GM23338 (cell line): ENCODE measurements around the gene REC8. TPM values are rescaled to one million over a fixed set of nuclear protein-coding genes. Genes with fewer than 3 reads are reported as not detected.

Experiments
- ATAC-seq: fragments of 200-7000 bp; cut with Tn5 transposase; 3 replicates; pipeline ENCODE4 v1.9.1; 2020
- DNase-seq: peaks from one replicate; pipeline ENCODE4 v3.0.0-alpha.2; 2015; ENCODE audit warnings: low spot score
- H2AFZ ChIP-seq: fragments of 200-600 bp; sonication (generic); 2 replicates; pipeline ENCODE4 v1.8.0; 2016; ENCODE audit warnings: antibody characterized with exemption, mild to moderate bottlenecking, moderate library complexity
- H3F3A ChIP-seq: fragments of 200-600 bp; sonication (generic); replicated peaks from 2 replicates; pipeline ENCODE4 v1.8.0; 2017; ENCODE audit warnings: antibody characterized with exemption, mixed run types, low read depth
- H3K27ac ChIP-seq: fragments of 200-600 bp; sonication (generic); 2 replicates; pipeline ENCODE4 v1.6.1; 2016; ENCODE audit warnings: low read depth
- H3K27me3 ChIP-seq: fragments of 200-600 bp; sonication (generic); 2 replicates; pipeline ENCODE4 v1.8.0; 2016; ENCODE audit warnings: mild to moderate bottlenecking, mixed run types, moderate library complexity; ENCODE audit not compliant: insufficient read depth
- H3K36me3 ChIP-seq: fragments of 200-600 bp; sonication (generic); 2 replicates; pipeline ENCODE4 v1.8.0; 2016; ENCODE audit warnings: mild to moderate bottlenecking; ENCODE audit not compliant: insufficient read depth
- H3K4me1 ChIP-seq: fragments of 200-600 bp; sonication (generic); 2 replicates; pipeline ENCODE4 v1.8.0; 2016; ENCODE audit warnings: mild to moderate bottlenecking, moderate library complexity; ENCODE audit not compliant: insufficient read depth
- H3K4me2 ChIP-seq: fragments of 200-600 bp; sonication (generic); 2 replicates; pipeline ENCODE4 v1.7.1; 2017; ENCODE audit warnings: mixed run types
- H3K4me3 ChIP-seq: fragments of 200-600 bp; sonication (generic); 2 replicates; pipeline ENCODE4 v1.6.1; 2016; ENCODE audit warnings: mixed run types
- H3K79me2 ChIP-seq: fragments of 200-600 bp; sonication (generic); replicated peaks from 2 replicates; pipeline ENCODE4 v1.8.0; 2017; ENCODE audit warnings: mild to moderate bottlenecking; ENCODE audit not compliant: insufficient read depth
- H3K9me2 ChIP-seq: fragments of 200-600 bp; sonication (generic); 2 replicates; pipeline ENCODE4 v1.8.0; 2017; ENCODE audit not compliant: insufficient read depth
- H4K20me1 ChIP-seq: fragments of 200-600 bp; sonication (generic); replicated peaks from 2 replicates; pipeline ENCODE4 v1.8.0; 2017; ENCODE audit warnings: mild to moderate bottlenecking; ENCODE audit not compliant: insufficient read depth
- H3K27ac Mint-ChIP-seq: 2 replicates; pipeline ENCODE4 v1.8.0; 2020; ENCODE audit warnings: inconsistent platforms, mild to moderate bottlenecking, moderate library complexity, mixed read lengths
- H3K27me3 Mint-ChIP-seq: 3 replicates; pipeline ENCODE4 v1.8.0; 2022; ENCODE audit warnings: low read depth, mild to moderate bottlenecking, moderate library complexity, mixed read lengths, inconsistent platforms; ENCODE audit not compliant: insufficient read depth, poor library complexity
- H3K36me3 Mint-ChIP-seq: 3 replicates; pipeline ENCODE4 v1.8.0; 2021; ENCODE audit warnings: low read depth, mild to moderate bottlenecking, inconsistent platforms, moderate library complexity, mixed read lengths
- H3K4me1 Mint-ChIP-seq: 3 replicates; pipeline ENCODE4 v1.8.0; 2020; ENCODE audit warnings: mild to moderate bottlenecking, inconsistent platforms, mixed read lengths
- H3K4me3 Mint-ChIP-seq: 3 replicates; pipeline ENCODE4 v1.8.0; 2021; ENCODE audit warnings: moderate library complexity, mild to moderate bottlenecking, inconsistent platforms, mixed read lengths
- H3K9me3 Mint-ChIP-seq: 3 replicates; pipeline ENCODE4 v1.8.0; 2020; ENCODE audit warnings: moderate library complexity, mild to moderate bottlenecking, inconsistent platforms, mixed read lengths
- CREB1 ChIP-seq: fragments of 250-450 bp; sonication (Bioruptor Pico); IDR thresholded peaks from 2 replicates; pipeline ENCODE4 v1.5.0; 2020; ENCODE audit warnings: low read depth, mild to moderate bottlenecking, moderate library complexity
- EZH2 ChIP-seq: fragments of 200-600 bp; sonication (generic); IDR thresholded peaks from one replicate; pipeline ENCODE4 v1.8.0; 2017; ENCODE audit warnings: antibody characterized with exemption, mild to moderate bottlenecking, low read depth; ENCODE audit not compliant: unreplicated experiment
- EZH2phosphoT487 ChIP-seq: fragments of 200-600 bp; sonication (generic); IDR thresholded peaks from one replicate; pipeline ENCODE4 v1.8.1; 2018; ENCODE audit warnings: antibody characterized with exemption; ENCODE audit not compliant: unreplicated experiment
- JUNB ChIP-seq: IDR thresholded peaks from one replicate; pipeline ENCODE4 v1.6.1; 2016; ENCODE audit warnings: antibody characterized with exemption; ENCODE audit not compliant: unreplicated experiment
- NANOG ChIP-seq: IDR thresholded peaks from 2 replicates; pipeline ENCODE4 v1.6.1; 2016; ENCODE audit warnings: antibody characterized with exemption, borderline replicate concordance
- POLR2AphosphoS5 ChIP-seq: IDR thresholded peaks from 2 replicates; pipeline ENCODE4 v1.6.1; 2016; ENCODE audit warnings: antibody characterized with exemption, low read depth
- STAT1 ChIP-seq: IDR thresholded peaks from one replicate; pipeline ENCODE4 v1.6.1; 2016; ENCODE audit warnings: antibody characterized with exemption; ENCODE audit not compliant: unreplicated experiment
- ZNF114 ChIP-seq: fragments of 250-450 bp; sonication (Bioruptor Pico); IDR thresholded peaks from 2 replicates; pipeline ENCODE4 v1.5.0; 2020; ENCODE audit warnings: mild to moderate bottlenecking, moderate library complexity
- ZNF331 ChIP-seq: fragments of 250-450 bp; sonication (Bioruptor Pico); IDR thresholded peaks from 2 replicates; pipeline ENCODE4 v1.5.0; 2020; ENCODE audit warnings: low read depth, mild to moderate bottlenecking, moderate library complexity
- polyA plus RNA-seq: library from polyadenylated mRNA; unstranded; fragments of >200 nt; fragmentation: Nextera tagmentation; extraction: Ambion mirVana; gene quantifications from 2 replicates; pipeline ENCODE4 v1.2.1, GENCODE V29; 2016
- total RNA-seq: library from RNA; depleted of rRNA; stranded (reverse); fragments of >200 nt; shearing (Covaris generic); gene quantifications from 2 replicates; pipeline ENCODE4 v1.2.3, GENCODE V29; 2014
- TF ChIP-seq, protein P1 (sequence below), 2 experiments: fragments of 200-600 bp in 1 of 2; sonication (generic) in 1 of 2; conservative IDR thresholded peaks; 2 replicates each; pipeline versions ENCODE4 v1.5.1 to v1.6.1; 2016 to 2017; ENCODE audit warnings: antibody characterized with exemption in 2 of 2, low read depth in 2 of 2, mild to moderate bottlenecking in 2 of 2, moderate library complexity in 1 of 2
- TF ChIP-seq, protein P2 (sequence below): IDR thresholded peaks from 2 replicates; pipeline ENCODE4 v1.6.1; 2016; ENCODE audit warnings: antibody characterized with exemption
- TF ChIP-seq, protein P3 (sequence below): IDR thresholded peaks from one replicate; pipeline ENCODE4 v1.6.1; 2018; ENCODE audit warnings: antibody characterized with exemption; ENCODE audit not compliant: unreplicated experiment
- TF ChIP-seq, protein P4 (sequence below): fragments of 250-450 bp; sonication (Bioruptor Pico); IDR thresholded peaks from 2 replicates; pipeline ENCODE4 v1.5.0; 2020; ENCODE audit warnings: mild to moderate bottlenecking, moderate library complexity

The REC8 gene
- total and polyA plus RNA-seq, 2 experiments from 2014 or later = 25.7 to 36.8 TPM

DNA sequence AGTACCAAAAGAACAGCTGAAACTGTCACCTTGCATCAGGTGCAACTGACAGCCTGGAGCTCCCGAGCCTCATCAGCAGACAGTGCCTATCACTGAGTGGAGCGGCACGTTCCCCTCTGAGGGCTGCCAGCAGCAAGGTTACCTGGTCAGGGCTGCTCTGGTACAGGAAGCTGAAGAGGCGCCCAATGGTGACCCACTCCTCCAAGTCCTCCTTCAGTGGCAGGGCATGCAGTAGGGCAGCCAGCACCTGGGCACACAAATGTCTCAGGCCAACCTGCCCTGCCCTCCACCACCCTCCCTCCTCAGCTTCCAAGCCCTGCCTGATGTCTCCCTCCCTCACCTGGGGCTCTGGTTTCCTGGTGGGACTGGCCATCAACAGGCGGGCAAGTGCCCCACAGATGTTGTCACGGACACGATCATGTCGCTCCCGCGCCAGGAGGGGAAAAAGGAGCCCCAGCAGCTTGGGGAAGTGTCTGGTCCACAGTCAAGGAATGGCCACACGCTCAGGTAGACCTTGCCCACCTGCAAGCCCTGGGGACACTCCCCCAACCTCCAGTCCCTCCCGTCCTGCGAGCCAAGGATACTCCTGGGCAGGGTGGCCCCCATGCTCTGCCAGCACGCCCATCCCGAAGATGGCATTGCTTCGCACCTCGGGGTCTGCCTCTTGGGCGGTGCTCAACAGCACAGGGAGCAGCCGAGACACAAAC is 9.6 kb downstream of the REC8 start:
- H3K9me3 Mint-ChIP-seq = peaks cover 3% of the 10 kb centered on the region; the same call in 2 of the 3 replicates
- H2AFZ ChIP-seq = no peak overlapping the region
- no peak overlapping the region for H3K27ac ChIP-seq

More for the DNA sequence above, 9.6 kb downstream of the REC8 start:
- H3K79me2 ChIP-seq = no peaks in the 10 kb centered on the region
- Mint-ChIP-seq H3K27me3 (peaks cover 34% of the 10 kb centered on the region), H3K4me3 (no peak overlapping the region), H3K36me3 (peaks cover 79% of the 10 kb centered on the region), H3K27ac (no peak overlapping the region), H3K4me1 (no peaks in the 10 kb centered on the region)
- H3K4me3 ChIP-seq = no peak overlapping the region
- TF ChIP-seq POLR2AphosphoS5 (no peak), NANOG (no peak), JUNB (no peak), STAT1 (no peak), EZH2 (no peak), EZH2phosphoT487 (no peak), ZNF114 (CRISPR knock-in tag) (no peak), ZNF331 (CRISPR knock-in tag) (no peak), CREB1 (CRISPR knock-in tag) (no peak)
- TF ChIP-seq, protein P1, sequence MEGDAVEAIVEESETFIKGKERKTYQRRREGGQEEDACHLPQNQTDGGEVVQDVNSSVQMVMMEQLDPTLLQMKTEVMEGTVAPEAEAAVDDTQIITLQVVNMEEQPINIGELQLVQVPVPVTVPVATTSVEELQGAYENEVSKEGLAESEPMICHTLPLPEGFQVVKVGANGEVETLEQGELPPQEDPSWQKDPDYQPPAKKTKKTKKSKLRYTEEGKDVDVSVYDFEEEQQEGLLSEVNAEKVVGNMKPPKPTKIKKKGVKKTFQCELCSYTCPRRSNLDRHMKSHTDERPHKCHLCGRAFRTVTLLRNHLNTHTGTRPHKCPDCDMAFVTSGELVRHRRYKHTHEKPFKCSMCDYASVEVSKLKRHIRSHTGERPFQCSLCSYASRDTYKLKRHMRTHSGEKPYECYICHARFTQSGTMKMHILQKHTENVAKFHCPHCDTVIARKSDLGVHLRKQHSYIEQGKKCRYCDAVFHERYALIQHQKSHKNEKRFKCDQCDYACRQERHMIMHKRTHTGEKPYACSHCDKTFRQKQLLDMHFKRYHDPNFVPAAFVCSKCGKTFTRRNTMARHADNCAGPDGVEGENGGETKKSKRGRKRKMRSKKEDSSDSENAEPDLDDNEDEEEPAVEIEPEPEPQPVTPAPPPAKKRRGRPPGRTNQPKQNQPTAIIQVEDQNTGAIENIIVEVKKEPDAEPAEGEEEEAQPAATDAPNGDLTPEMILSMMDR (conservative IDR thresholded peaks at IDR 0.05; ENCODE audit: low read depth in 2 of 2) = no peak
- TF ChIP-seq, protein P2, sequence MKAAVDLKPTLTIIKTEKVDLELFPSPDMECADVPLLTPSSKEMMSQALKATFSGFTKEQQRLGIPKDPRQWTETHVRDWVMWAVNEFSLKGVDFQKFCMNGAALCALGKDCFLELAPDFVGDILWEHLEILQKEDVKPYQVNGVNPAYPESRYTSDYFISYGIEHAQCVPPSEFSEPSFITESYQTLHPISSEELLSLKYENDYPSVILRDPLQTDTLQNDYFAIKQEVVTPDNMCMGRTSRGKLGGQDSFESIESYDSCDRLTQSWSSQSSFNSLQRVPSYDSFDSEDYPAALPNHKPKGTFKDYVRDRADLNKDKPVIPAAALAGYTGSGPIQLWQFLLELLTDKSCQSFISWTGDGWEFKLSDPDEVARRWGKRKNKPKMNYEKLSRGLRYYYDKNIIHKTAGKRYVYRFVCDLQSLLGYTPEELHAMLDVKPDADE = no peak
- TF ChIP-seq, protein P3, sequence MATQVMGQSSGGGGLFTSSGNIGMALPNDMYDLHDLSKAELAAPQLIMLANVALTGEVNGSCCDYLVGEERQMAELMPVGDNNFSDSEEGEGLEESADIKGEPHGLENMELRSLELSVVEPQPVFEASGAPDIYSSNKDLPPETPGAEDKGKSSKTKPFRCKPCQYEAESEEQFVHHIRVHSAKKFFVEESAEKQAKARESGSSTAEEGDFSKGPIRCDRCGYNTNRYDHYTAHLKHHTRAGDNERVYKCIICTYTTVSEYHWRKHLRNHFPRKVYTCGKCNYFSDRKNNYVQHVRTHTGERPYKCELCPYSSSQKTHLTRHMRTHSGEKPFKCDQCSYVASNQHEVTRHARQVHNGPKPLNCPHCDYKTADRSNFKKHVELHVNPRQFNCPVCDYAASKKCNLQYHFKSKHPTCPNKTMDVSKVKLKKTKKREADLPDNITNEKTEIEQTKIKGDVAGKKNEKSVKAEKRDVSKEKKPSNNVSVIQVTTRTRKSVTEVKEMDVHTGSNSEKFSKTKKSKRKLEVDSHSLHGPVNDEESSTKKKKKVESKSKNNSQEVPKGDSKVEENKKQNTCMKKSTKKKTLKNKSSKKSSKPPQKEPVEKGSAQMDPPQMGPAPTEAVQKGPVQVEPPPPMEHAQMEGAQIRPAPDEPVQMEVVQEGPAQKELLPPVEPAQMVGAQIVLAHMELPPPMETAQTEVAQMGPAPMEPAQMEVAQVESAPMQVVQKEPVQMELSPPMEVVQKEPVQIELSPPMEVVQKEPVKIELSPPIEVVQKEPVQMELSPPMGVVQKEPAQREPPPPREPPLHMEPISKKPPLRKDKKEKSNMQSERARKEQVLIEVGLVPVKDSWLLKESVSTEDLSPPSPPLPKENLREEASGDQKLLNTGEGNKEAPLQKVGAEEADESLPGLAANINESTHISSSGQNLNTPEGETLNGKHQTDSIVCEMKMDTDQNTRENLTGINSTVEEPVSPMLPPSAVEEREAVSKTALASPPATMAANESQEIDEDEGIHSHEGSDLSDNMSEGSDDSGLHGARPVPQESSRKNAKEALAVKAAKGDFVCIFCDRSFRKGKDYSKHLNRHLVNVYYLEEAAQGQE = no peak
- TF ChIP-seq, protein P4, sequence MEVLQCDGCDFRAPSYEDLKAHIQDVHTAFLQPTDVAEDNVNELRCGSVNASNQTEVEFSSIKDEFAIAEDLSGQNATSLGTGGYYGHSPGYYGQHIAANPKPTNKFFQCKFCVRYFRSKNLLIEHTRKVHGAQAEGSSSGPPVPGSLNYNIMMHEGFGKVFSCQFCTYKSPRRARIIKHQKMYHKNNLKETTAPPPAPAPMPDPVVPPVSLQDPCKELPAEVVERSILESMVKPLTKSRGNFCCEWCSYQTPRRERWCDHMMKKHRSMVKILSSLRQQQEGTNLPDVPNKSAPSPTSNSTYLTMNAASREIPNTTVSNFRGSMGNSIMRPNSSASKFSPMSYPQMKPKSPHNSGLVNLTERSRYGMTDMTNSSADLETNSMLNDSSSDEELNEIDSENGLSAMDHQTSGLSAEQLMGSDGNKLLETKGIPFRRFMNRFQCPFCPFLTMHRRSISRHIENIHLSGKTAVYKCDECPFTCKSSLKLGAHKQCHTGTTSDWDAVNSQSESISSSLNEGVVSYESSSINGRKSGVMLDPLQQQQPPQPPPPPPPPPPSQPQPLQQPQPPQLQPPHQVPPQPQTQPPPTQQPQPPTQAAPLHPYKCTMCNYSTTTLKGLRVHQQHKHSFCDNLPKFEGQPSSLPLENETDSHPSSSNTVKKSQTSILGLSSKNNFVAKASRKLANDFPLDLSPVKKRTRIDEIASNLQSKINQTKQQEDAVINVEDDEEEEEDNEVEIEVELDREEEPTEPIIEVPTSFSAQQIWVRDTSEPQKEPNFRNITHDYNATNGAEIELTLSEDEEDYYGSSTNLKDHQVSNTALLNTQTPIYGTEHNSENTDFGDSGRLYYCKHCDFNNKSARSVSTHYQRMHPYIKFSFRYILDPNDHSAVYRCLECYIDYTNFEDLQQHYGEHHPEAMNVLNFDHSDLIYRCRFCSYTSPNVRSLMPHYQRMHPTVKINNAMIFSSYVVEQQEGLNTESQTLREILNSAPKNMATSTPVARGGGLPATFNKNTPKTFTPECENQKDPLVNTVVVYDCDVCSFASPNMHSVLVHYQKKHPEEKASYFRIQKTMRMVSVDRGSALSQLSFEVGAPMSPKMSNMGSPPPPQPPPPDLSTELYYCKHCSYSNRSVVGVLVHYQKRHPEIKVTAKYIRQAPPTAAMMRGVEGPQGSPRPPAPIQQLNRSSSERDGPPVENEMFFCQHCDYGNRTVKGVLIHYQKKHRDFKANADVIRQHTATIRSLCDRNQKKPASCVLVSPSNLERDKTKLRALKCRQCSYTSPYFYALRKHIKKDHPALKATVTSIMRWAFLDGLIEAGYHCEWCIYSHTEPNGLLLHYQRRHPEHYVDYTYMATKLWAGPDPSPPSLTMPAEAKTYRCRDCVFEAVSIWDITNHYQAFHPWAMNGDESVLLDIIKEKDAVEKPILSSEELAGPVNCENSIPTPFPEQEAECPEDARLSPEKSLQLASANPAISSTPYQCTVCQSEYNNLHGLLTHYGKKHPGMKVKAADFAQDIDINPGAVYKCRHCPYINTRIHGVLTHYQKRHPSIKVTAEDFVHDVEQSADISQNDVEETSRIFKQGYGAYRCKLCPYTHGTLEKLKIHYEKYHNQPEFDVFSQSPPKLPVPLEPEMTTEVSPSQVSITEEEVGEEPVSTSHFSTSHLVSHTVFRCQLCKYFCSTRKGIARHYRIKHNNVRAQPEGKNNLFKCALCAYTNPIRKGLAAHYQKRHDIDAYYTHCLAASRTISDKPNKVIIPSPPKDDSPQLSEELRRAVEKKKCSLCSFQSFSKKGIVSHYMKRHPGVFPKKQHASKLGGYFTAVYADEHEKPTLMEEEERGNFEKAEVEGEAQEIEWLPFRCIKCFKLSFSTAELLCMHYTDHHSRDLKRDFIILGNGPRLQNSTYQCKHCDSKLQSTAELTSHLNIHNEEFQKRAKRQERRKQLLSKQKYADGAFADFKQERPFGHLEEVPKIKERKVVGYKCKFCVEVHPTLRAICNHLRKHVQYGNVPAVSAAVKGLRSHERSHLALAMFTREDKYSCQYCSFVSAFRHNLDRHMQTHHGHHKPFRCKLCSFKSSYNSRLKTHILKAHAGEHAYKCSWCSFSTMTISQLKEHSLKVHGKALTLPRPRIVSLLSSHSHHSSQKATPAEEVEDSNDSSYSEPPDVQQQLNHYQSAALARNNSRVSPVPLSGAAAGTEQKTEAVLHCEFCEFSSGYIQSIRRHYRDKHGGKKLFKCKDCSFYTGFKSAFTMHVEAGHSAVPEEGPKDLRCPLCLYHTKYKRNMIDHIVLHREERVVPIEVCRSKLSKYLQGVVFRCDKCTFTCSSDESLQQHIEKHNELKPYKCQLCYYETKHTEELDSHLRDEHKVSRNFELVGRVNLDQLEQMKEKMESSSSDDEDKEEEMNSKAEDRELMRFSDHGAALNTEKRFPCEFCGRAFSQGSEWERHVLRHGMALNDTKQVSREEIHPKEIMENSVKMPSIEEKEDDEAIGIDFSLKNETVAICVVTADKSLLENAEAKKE (CRISPR knock-in tag) = no peak
- H4K20me1 ChIP-seq = no peaks in the 10 kb centered on the region; the same call in 1 of the 2 replicates
- ATAC-seq = no peak
- H3K4me2 ChIP-seq = no peak overlapping the region
- no peaks in the 10 kb centered on the region for H3F3A ChIP-seq
- DNase-seq = no peak
- H3K27me3 ChIP-seq = no peaks in the 10 kb centered on the region
- no peaks in the 10 kb centered on the region for H3K9me2 ChIP-seq
- no peaks in the 10 kb centered on the region for H3K4me1 ChIP-seq
- no peaks in the 10 kb centered on the region; the same call in 1 of the 2 replicates for H3K36me3 ChIP-seq
